HCT116 (cell line): Measurements from ENCODE around the gene NKX1-1. TPM values are rescaled to one million over a fixed set of nuclear protein-coding genes. Genes with fewer than 3 reads are reported as not detected.

Experiments used
- ATAC-seq: fragments of 200-7000 bp; cut with Tn5 transposase; 2 replicates; pipeline ENCODE4 v1.9.1; 2020; ENCODE audit warnings: mild to moderate bottlenecking, moderate library complexity
- BruUV-seq: library from RNA; stranded (reverse); fragments of 400-500 nt; replicated peaks from 2 replicates; lab custom pipeline; 2021; lab: Mats Ljungman, UMichigan
- CTCF ChIA-PET: fragments of 300-600 bp; sonication (Branson Sonifier 250); formaldehyde crosslinking; loops from one replicate; lab custom pipeline; 2021; ENCODE audit warnings: antibody characterized with exemption; lab: Charles Lee
- POLR2A ChIA-PET: fragments of 300-600, 350-600 bp; sonication (Branson Sonifier 250); formaldehyde crosslinking; loops from one replicate; lab custom pipeline; 2021; ENCODE audit warnings: antibody characterized with exemption; lab: Charles Lee
- RAD21 ChIA-PET, 2 experiments: fragments of 300-600 bp; sonication (Branson Sonifier 250); formaldehyde crosslinking; loops; one replicate each; lab custom pipeline; 2023; ENCODE audit warnings: low total read pairs in 2 of 2; ENCODE audit not compliant: uncharacterized antibody in 2 of 2, unreplicated experiment in 2 of 2, low non-redundant PET in 1 of 2; lab: Charles Lee
- DNase-seq: peaks from one replicate; pipeline ENCODE4 v3.0.0-alpha.2; 2010; ENCODE audit warnings: low read depth, low spot score
- H2AFZ ChIP-seq: fragments of 200-600 bp; shearing (Covaris generic), sonication (generic); 2 replicates; pipeline ENCODE4 v1.6.1; 2017; ENCODE audit warnings: low read depth, mixed run types, mixed read lengths, antibody characterized with exemption, low read length; ENCODE audit not compliant: poor library complexity, severe bottlenecking
- H3K27ac ChIP-seq: 2 replicates; pipeline ENCODE4 v1.5.1; 2012; ENCODE audit warnings: low read depth, low read length
- H3K27me3 ChIP-seq: fragments of 200-600 bp; sonication (generic); 2 replicates; pipeline ENCODE4 v1.6.1; 2016; ENCODE audit warnings: mixed run types, low read length, mixed read lengths; ENCODE audit not compliant: insufficient read depth
- H3K36me3 ChIP-seq, 2 experiments: fragments of 200-500 bp in 1 of 2; fragments of 200-600 bp in 1 of 2; sonication (Bioruptor generic) in 1 of 2; sonication (generic) in 1 of 2; 2 replicates each; pipeline versions ENCODE4 v1.5.1 to v1.6.1; 2014 to 2016; ENCODE audit warnings: low read length in 2 of 2, inconsistent platforms in 1 of 2, mixed read lengths in 1 of 2, mixed run types in 1 of 2; ENCODE audit not compliant: insufficient read depth in 2 of 2, control insufficient read depth in 1 of 2
- H3K4me1 ChIP-seq, 2 experiments: fragments of 200-600 bp in 1 of 2; sonication (generic) in 1 of 2; 2 replicates each; pipeline versions ENCODE4 v1.5.1 to v1.6.1; 2012 to 2017; ENCODE audit warnings: low read length in 2 of 2, inconsistent platforms in 1 of 2, mild to moderate bottlenecking in 1 of 2, mixed read lengths in 1 of 2, mixed run types in 1 of 2, moderate library complexity in 1 of 2; ENCODE audit not compliant: insufficient read depth in 2 of 2, control insufficient read depth in 1 of 2
- H3K4me2 ChIP-seq: fragments of 200-600 bp; sonication (generic); 2 replicates; pipeline ENCODE4 v1.6.1; 2017; ENCODE audit warnings: mixed run types, low read length, mixed read lengths
- H3K4me3 ChIP-seq, 2 experiments: fragments of 200-600 bp in 1 of 2; sonication (generic) in 1 of 2; replicated peaks in 1 of 2; 2 replicates each; pipeline ENCODE4 v1.5.1; 2011 to 2016; ENCODE audit warnings: low read length in 2 of 2, control low read depth in 1 of 2, low read depth in 1 of 2, mild to moderate bottlenecking in 1 of 2, mixed read lengths in 1 of 2, mixed run types in 1 of 2
- H3K79me2 ChIP-seq: fragments of 200-600 bp; sonication (generic); 2 replicates; pipeline ENCODE4 v1.6.1; 2017; ENCODE audit warnings: mild to moderate bottlenecking, mixed run types, low read length, moderate library complexity, mixed read lengths; ENCODE audit not compliant: insufficient read depth
- H3K9ac ChIP-seq: fragments of 200-600 bp; sonication (generic); 2 replicates; pipeline ENCODE4 v1.6.1; 2016; ENCODE audit warnings: low read length, mixed read lengths
- H3K9me2 ChIP-seq: fragments of 200-600 bp; sonication (generic), shearing (Covaris generic); 2 replicates; pipeline ENCODE4 v1.6.1; 2017; ENCODE audit warnings: mixed run types, mild to moderate bottlenecking, moderate library complexity; ENCODE audit not compliant: insufficient read depth
- H3K9me3 ChIP-seq, 2 experiments: fragments of 200-500 bp in 1 of 2; fragments of 200-600 bp in 1 of 2; sonication (Bioruptor generic) in 1 of 2; sonication (generic) in 1 of 2; 2 replicates each; pipeline ENCODE4 v1.6.1; 2014 to 2017; ENCODE audit warnings: low read length in 2 of 2, mixed read lengths in 2 of 2, inconsistent platforms in 1 of 2, low read depth in 1 of 2, mild to moderate bottlenecking in 1 of 2, mixed run types in 1 of 2, moderate library complexity in 1 of 2; ENCODE audit not compliant: control insufficient read depth in 1 of 2, insufficient read depth in 1 of 2
- H4K20me1 ChIP-seq: fragments of 200-600 bp; sonication (generic), shearing (Covaris generic); 2 replicates; pipeline ENCODE4 v1.6.1; 2017; ENCODE audit warnings: mixed run types, mild to moderate bottlenecking, moderate library complexity; ENCODE audit not compliant: insufficient read depth
- CBX3 ChIP-seq: IDR thresholded peaks from 2 replicates; pipeline ENCODE4 v1.6.1; 2012; ENCODE audit warnings: low read depth
- CEBPB ChIP-seq: IDR thresholded peaks from 2 replicates; pipeline ENCODE4 v1.6.1; 2012; ENCODE audit warnings: low read depth
- EGR1 ChIP-seq: IDR thresholded peaks from 2 replicates; pipeline ENCODE4 v1.6.1; 2012; ENCODE audit warnings: low read depth
- ELF1 ChIP-seq: IDR thresholded peaks from 2 replicates; pipeline ENCODE4 v1.6.1; 2012; ENCODE audit warnings: low read depth, borderline replicate concordance
- EZH2 ChIP-seq: fragments of 200-600 bp; sonication (generic); IDR thresholded peaks from 2 replicates; pipeline ENCODE4 v1.6.1; 2017; ENCODE audit warnings: antibody characterized with exemption, mixed run types
- EZH2phosphoT487 ChIP-seq: fragments of 200-600 bp; IDR thresholded peaks from 2 replicates; pipeline ENCODE4 v1.6.1; 2018; ENCODE audit warnings: antibody characterized with exemption, borderline replicate concordance
- FOSL1 ChIP-seq: IDR thresholded peaks from 2 replicates; pipeline ENCODE4 v1.6.1; 2012; ENCODE audit warnings: low read depth
- POLR2A ChIP-seq: IDR thresholded peaks from 2 replicates; pipeline ENCODE4 v1.7.0; 2011; ENCODE audit warnings: borderline replicate concordance; ENCODE audit not compliant: insufficient read depth, insufficient read length; ENCODE audit errors: extremely low read depth
- POLR2AphosphoS5 ChIP-seq: IDR thresholded peaks from 2 replicates; pipeline ENCODE4 v1.6.1; 2011; ENCODE audit warnings: mild to moderate bottlenecking, low read depth, low read length, moderate library complexity
- RAD21 ChIP-seq: IDR thresholded peaks from 2 replicates; pipeline ENCODE4 v1.6.1; 2012; ENCODE audit warnings: low read depth, mild to moderate bottlenecking
- SP1 ChIP-seq: IDR thresholded peaks from 2 replicates; pipeline ENCODE4 v1.6.1; 2012; ENCODE audit warnings: low read depth
- TCF7L2 ChIP-seq: IDR thresholded peaks from 2 replicates; pipeline ENCODE4 v1.7.0; 2011; ENCODE audit warnings: borderline replicate concordance, inconsistent platforms; ENCODE audit not compliant: insufficient read depth, insufficient read length; ENCODE audit errors: extremely low read depth
- YY1 ChIP-seq: IDR thresholded peaks from 2 replicates; pipeline ENCODE4 v1.6.1; 2011; ENCODE audit warnings: low read length, low read depth, moderate library complexity, mild to moderate bottlenecking; ENCODE audit not compliant: insufficient replicate concordance; ENCODE audit errors: extremely low read depth
- ZFX ChIP-seq: fragments of 450-650 bp; IDR thresholded peaks from 2 replicates; pipeline ENCODE4 v1.6.1; 2017
- ZNF274 ChIP-seq: fragments of 200-500 bp; sonication (Bioruptor generic); IDR thresholded peaks from 2 replicates; pipeline ENCODE4 v1.6.1; 2014; ENCODE audit warnings: mild to moderate bottlenecking, low read depth, low read length, inconsistent platforms
- intact Hi-C: fragments of 100-400 bp; cut with micrococcal nuclease; formaldehyde crosslinking; loops from 2 replicates; pipeline ENCODE4 v1.10.0; 2022
- total RNA-seq: library from RNA; stranded (reverse); gene quantifications from one replicate; pipeline ENCODE4 v1.2.1, GENCODE V29; 2021; ENCODE audit not compliant: unreplicated experiment
- TF ChIP-seq, protein P1 (sequence below): IDR thresholded peaks from 2 replicates; pipeline ENCODE4 v1.6.1; 2012
- TF ChIP-seq, protein P2 (sequence below): IDR thresholded peaks from 2 replicates; pipeline ENCODE4 v1.6.1; 2012; ENCODE audit warnings: low read depth
- TF ChIP-seq, protein P3 (sequence below), 3 experiments: fragments of 200-600 bp in 1 of 3; sonication (generic) in 1 of 3; IDR thresholded peaks in 2 of 3; conservative IDR thresholded peaks in 1 of 3; 2 replicates each; pipeline ENCODE4 v1.5.1; 2012 to 2017; ENCODE audit warnings: low read depth in 2 of 3, low read length in 2 of 3, antibody characterized with exemption in 1 of 3, borderline replicate concordance in 1 of 3, control low read depth in 1 of 3, mild to moderate bottlenecking in 1 of 3, mixed read lengths in 1 of 3, mixed run types in 1 of 3, moderate library complexity in 1 of 3; ENCODE audit not compliant: insufficient read depth in 1 of 3
- TF ChIP-seq, protein P4 (sequence below): IDR thresholded peaks from 2 replicates; pipeline ENCODE4 v1.6.1; 2011; ENCODE audit warnings: mild to moderate bottlenecking, low read length, moderate library complexity; ENCODE audit not compliant: insufficient replicate concordance; ENCODE audit errors: extremely low read depth

The NKX1-1 gene
- total RNA-seq, 1 experiment from 2014 or later, result not detected

GRCh38 chr4:1371176-1372165, 34.8 kb downstream of the NKX1-1 start:
- Histone ChIP-seq H3K4me2 (no peak overlapping the region), H3K4me1 (no peaks in the 10 kb centered on the region), H3K27ac (no peak overlapping the region), H4K20me1 (no peaks in the 10 kb centered on the region), H3K9me2 (no peaks in the 10 kb centered on the region), H3K36me3 (no peaks in the 10 kb centered on the region; a peak in 1 of 4 replicates), H3K9ac (no peak overlapping the region), H2AFZ (no peak overlapping the region), H3K27me3 (no peaks in the 10 kb centered on the region), H3K4me3 (no peak overlapping the region), H3K79me2 (no peaks in the 10 kb centered on the region), H3K9me3 (no peaks in the 10 kb centered on the region)
- POLR2A ChIA-PET, result no interaction called here
- no peak for ATAC-seq
- no TSS peak for BruUV-seq
- RAD21 ChIA-PET, result no interaction called here
- intact Hi-C loops, result no loop called here
- CTCF ChIA-PET, result no interaction called here
- DNase-seq, result no peak
- TF ChIP-seq SP1 (no peak), RAD21 (no peak), CEBPB (no peak), POLR2AphosphoS5 (no peak), ZFX (no peak), EZH2 (no peak), YY1 (no peak), POLR2A (no peak), TCF7L2 (no peak), EZH2phosphoT487 (no peak), EGR1 (no peak), CBX3 (no peak), ZNF274 (no peak), FOSL1 (no peak), ELF1 (no peak)
- TF ChIP-seq, protein P1, sequence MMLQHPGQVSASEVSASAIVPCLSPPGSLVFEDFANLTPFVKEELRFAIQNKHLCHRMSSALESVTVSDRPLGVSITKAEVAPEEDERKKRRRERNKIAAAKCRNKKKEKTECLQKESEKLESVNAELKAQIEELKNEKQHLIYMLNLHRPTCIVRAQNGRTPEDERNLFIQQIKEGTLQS, result no peak
- TF ChIP-seq, protein P2, sequence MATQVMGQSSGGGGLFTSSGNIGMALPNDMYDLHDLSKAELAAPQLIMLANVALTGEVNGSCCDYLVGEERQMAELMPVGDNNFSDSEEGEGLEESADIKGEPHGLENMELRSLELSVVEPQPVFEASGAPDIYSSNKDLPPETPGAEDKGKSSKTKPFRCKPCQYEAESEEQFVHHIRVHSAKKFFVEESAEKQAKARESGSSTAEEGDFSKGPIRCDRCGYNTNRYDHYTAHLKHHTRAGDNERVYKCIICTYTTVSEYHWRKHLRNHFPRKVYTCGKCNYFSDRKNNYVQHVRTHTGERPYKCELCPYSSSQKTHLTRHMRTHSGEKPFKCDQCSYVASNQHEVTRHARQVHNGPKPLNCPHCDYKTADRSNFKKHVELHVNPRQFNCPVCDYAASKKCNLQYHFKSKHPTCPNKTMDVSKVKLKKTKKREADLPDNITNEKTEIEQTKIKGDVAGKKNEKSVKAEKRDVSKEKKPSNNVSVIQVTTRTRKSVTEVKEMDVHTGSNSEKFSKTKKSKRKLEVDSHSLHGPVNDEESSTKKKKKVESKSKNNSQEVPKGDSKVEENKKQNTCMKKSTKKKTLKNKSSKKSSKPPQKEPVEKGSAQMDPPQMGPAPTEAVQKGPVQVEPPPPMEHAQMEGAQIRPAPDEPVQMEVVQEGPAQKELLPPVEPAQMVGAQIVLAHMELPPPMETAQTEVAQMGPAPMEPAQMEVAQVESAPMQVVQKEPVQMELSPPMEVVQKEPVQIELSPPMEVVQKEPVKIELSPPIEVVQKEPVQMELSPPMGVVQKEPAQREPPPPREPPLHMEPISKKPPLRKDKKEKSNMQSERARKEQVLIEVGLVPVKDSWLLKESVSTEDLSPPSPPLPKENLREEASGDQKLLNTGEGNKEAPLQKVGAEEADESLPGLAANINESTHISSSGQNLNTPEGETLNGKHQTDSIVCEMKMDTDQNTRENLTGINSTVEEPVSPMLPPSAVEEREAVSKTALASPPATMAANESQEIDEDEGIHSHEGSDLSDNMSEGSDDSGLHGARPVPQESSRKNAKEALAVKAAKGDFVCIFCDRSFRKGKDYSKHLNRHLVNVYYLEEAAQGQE, result no peak
- TF ChIP-seq, protein P3, sequence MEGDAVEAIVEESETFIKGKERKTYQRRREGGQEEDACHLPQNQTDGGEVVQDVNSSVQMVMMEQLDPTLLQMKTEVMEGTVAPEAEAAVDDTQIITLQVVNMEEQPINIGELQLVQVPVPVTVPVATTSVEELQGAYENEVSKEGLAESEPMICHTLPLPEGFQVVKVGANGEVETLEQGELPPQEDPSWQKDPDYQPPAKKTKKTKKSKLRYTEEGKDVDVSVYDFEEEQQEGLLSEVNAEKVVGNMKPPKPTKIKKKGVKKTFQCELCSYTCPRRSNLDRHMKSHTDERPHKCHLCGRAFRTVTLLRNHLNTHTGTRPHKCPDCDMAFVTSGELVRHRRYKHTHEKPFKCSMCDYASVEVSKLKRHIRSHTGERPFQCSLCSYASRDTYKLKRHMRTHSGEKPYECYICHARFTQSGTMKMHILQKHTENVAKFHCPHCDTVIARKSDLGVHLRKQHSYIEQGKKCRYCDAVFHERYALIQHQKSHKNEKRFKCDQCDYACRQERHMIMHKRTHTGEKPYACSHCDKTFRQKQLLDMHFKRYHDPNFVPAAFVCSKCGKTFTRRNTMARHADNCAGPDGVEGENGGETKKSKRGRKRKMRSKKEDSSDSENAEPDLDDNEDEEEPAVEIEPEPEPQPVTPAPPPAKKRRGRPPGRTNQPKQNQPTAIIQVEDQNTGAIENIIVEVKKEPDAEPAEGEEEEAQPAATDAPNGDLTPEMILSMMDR (IDR thresholded peaks at IDR 0.05 in 2 of 3, conservative IDR thresholded peaks at IDR 0.05 in 1 of 3; ENCODE audit: borderline replicate concordance in 1 of 3, insufficient read depth in 1 of 3, low read depth in 2 of 3, low read length in 2 of 3), result no peak
- TF ChIP-seq, protein P4, sequence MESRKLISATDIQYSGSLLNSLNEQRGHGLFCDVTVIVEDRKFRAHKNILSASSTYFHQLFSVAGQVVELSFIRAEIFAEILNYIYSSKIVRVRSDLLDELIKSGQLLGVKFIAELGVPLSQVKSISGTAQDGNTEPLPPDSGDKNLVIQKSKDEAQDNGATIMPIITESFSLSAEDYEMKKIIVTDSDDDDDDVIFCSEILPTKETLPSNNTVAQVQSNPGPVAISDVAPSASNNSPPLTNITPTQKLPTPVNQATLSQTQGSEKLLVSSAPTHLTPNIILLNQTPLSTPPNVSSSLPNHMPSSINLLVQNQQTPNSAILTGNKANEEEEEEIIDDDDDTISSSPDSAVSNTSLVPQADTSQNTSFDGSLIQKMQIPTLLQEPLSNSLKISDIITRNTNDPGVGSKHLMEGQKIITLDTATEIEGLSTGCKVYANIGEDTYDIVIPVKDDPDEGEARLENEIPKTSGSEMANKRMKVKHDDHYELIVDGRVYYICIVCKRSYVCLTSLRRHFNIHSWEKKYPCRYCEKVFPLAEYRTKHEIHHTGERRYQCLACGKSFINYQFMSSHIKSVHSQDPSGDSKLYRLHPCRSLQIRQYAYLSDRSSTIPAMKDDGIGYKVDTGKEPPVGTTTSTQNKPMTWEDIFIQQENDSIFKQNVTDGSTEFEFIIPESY, result no peak
